Suprapubic skin (tissue), 4 donors: ENCODE measurements around the gene CCDC106.

Experiments
- EP300 ChIP-seq: sonication (generic); formaldehyde crosslinking; IDR thresholded peaks from one replicate; pipeline ENCODE4 v1.6.1; 2017; ENCODE audit warnings: antibody characterized with exemption
- POLR2A ChIP-seq, 2 donors: fragments of 450-650 bp; IDR thresholded peaks; one replicate each; pipeline ENCODE4 v1.6.1; 2017; ENCODE audit warnings: antibody characterized with exemption in 2 of 2, mild to moderate bottlenecking in 2 of 2, moderate library complexity in 2 of 2
- POLR2AphosphoS5 ChIP-seq, 3 donors: sonication (generic); formaldehyde crosslinking; IDR thresholded peaks; one replicate each; pipeline ENCODE4 v1.6.1; 2017; ENCODE audit warnings: antibody characterized with exemption in 3 of 3
- TF ChIP-seq, protein P1 (sequence below), 2 donors: fragments of 200-600 bp in 1 of 2; fragments of 450-650 bp in 1 of 2; sonication (generic) in 1 of 2; IDR thresholded peaks; one replicate each; pipeline ENCODE4 v1.5.1; 2016 to 2019; ENCODE audit warnings: antibody characterized with exemption in 2 of 2, mild to moderate bottlenecking in 1 of 2, moderate library complexity in 1 of 2

GRCh38 chr19:55688422-55689218, 40.6 kb downstream of the CCDC106 start:
- TF ChIP-seq POLR2A (IDR thresholded peaks at IDR 0.05): no peak
- TF ChIP-seq POLR2AphosphoS5 (IDR thresholded peaks at IDR 0.05): no peak
- TF ChIP-seq, protein P1, sequence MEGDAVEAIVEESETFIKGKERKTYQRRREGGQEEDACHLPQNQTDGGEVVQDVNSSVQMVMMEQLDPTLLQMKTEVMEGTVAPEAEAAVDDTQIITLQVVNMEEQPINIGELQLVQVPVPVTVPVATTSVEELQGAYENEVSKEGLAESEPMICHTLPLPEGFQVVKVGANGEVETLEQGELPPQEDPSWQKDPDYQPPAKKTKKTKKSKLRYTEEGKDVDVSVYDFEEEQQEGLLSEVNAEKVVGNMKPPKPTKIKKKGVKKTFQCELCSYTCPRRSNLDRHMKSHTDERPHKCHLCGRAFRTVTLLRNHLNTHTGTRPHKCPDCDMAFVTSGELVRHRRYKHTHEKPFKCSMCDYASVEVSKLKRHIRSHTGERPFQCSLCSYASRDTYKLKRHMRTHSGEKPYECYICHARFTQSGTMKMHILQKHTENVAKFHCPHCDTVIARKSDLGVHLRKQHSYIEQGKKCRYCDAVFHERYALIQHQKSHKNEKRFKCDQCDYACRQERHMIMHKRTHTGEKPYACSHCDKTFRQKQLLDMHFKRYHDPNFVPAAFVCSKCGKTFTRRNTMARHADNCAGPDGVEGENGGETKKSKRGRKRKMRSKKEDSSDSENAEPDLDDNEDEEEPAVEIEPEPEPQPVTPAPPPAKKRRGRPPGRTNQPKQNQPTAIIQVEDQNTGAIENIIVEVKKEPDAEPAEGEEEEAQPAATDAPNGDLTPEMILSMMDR (IDR thresholded peaks at IDR 0.05): no peak
- TF ChIP-seq EP300: no peak
